NCI-H345 treated with DMSO at 0.1 percent for 48 hours (cell line): ENCODE data around the gene PDE8B.
A peak's percentile ranks its signal among the peaks of the same experiment; 100 is the strongest.

ENCODE experiments used
- DNase-seq: peaks from one replicate; lab custom pipeline; 2025; ENCODE audit not compliant: unreplicated experiment; lab: John Stamatoyannopoulos, UW

PDE8B gene

DNA sequence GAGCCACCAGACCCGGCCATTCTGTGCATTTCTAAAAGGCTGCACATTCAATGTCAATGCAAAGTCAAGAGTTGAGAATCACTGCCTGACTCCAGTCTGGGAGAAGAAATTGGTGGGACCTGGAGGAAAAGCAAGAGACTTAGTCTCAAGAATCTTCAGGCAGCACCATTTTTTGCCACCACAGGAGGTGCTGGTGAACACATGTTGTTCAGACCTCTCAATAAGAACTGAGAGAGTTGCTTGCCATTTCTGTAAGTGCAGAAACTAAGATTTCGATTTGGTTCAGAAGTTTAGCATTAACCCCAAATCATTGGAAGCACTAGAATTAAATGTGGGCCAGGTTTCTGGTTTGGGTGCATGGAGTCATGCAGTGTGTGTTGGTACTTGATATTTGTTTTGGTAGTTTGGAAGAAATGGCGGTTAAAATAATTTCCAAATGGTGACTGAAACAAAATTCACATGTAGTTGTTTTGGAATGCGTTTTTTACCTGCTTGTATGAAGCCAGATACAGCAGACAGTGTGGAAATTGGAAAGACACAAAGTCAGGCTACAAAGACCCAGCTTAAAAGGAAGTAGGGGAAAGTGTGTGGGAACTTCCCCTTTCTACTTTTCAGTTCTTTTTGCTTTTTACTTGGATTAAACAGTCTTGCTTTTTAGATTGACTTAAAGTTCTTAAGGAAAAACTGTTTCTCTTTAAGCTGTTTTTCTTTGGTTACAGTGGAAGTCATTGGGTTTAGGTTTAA, 20.4 kb downstream of the PDE8B start:
- DNase-seq: no peak

GRCh38 chr5:77231471-77232138, 21.1 kb downstream of the PDE8B start:
- no peak for DNase-seq

GRCh38 chr5:77232574-77233358, 22.3 kb downstream of the PDE8B start:
- no peak for DNase-seq

- no peak for DNase-seq
Measured at GRCh38 chr5:77235846-77236721, 25.6 kb downstream of the PDE8B start.

DNA sequence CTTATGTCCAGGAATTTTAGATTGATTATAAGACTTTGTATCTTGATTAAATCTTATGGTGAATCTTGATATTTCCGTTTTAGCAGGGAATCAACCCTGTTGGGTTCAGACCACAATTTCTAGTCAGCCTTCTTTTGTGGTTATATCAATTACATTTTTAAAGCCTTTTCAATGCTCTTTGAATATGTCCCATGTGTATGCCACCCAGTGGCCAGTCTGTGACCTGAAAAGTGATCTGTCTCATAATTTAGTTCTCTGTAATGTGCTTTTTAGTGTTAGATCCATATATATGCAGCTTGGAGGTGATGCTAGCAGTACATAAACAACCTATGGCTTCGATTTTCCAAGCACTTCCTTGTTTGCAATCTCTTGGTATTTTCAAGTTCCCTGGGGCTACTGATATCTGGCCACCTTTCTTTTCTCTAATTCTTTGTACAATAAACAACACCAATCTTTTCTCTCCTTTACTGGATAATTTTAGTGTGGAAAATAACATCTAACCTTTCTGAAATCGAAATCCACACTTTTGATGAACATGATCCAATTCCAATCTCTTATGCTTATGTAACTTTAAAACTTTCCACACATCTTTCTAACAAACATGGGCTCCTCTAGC, 28.8 kb downstream of the PDE8B start:
- DNase-seq: no peak

DNA sequence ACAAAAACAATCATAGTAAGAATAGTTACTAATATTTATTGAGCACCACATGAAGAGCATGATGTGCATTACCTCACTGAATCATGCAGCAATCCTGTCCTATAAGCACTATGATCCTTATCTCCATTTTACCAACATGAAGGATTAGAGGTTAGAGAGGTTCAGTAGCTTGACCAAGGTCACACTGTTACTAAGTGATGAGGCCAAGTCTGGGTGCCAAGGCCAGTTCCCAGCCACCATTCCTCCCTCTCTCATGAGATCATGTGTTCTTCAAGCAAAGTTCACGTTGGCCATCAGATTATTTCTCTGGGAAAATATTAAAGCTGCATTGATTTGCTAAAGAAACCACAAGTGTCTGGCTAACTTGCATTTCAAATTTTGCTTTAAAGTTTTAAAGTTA, 31.0 kb downstream of the PDE8B start:
- DNase-seq: no peak

DNA sequence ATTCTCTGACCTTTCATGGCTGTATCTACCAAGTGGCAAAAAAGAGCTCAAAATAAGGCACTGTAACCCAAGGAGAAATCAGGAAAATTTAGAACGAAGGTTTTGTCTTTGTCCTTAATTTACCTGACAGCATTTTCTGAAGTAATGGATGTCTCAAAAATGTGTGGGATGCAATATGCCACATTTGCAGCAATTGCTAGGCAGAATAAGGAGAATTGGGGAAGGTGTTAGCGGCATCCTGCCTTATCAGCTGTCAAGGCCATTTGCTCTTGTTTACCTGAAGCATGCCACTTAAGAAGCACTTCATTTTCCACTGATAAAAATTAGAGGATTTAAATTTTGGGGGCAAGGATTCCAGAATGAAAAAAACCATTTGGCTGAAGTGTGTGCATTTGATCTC, 39.0 kb downstream of the PDE8B start:
- DNase-seq: no peak

GRCh38 chr5:77250021-77250420, 39.5 kb downstream of the PDE8B start:
- no peak for DNase-seq

DNA sequence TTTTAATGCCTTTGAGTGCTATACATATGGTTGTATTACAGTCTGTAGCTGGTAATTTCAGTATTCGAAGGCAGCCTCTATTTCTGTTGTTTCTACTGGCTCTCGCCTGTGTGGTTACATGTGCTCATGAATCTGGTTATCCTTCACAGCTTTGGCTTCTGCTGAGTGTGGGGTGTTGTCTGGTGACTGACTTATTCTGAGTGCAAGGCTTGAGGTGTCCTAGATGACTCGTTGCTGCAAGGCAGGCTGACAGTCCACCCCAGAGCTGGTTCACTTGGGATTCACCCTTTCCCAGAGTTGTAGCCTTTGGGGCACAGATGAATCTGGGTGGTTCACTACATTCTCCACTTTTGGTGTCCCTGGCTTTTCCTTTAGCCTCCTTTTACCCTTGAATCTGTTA, 41.4 kb downstream of the PDE8B start:
- no peak for DNase-seq

- no peak for DNase-seq
Measured at GRCh38 chr5:77255617-77256016, 45.1 kb downstream of the PDE8B start.

DNA sequence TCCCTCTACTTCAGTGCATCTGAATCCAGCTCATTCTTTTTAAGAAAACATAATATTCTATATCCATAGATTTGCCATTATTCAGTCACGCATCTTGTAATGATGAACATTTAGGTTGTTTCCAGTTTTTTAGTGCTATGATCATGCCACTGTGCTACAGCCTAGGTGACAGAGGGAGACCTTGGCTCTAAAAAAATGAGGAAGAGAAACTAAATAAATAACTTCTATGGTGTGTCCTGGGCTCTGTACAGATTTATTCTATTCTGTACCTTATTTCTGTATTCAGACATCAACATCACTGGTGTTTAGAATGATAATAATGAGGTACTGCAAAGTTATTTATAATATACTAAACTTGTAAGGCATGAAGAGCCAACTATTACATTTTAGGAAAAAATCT, 45.9 kb downstream of the PDE8B start:
- DNase-seq: no peak

- DNase-seq: no peak
Measured at GRCh38 chr5:77258652-77259051, 48.2 kb downstream of the PDE8B start.

GRCh38 chr5:77259476-77259875, 49.0 kb downstream of the PDE8B start:
- no peak for DNase-seq

- no peak for DNase-seq
Measured at GRCh38 chr5:77262697-77263096, 52.2 kb downstream of the PDE8B start.

DNA sequence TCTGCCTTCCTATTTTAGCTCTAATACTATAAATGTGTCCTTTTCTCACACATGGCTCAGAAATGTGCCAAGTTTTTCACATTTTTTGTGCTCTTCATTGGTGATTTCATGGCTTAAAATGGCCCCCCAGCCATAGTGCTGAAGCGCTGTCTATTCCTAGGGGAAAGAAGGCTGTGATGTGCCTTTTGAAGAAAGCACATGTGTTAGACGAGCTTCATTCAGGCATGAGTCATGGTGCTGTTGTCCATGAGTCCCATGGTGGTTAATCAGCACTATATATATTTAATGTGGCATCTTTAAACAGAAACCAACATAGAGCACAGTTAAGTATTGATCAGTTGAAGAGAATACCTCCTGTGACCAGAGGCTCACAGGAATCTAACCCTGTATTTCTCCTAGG, 55.8 kb downstream of the PDE8B start:
- no peak for DNase-seq

DNA sequence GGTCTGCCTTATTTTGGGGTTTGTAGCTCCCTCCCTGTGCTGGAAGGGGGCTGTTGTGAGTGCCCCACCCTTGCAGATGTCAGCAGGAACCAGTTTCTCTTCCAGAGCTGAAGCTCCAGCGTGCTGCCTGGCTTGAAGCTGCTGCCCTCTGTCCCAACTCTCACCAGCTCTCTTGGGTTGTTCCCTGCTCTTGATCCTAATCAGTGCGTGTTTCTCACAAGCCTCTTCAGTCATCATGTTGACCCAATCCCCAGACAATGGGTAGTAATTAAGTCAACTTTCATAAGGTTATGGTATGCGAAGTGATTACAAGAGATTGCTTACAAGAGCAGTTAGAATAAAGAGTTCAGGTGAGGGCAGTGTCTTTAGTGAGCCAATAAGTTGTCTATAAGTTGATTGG, 57.0 kb downstream of the PDE8B start:
- no peak for DNase-seq

- no peak for DNase-seq
Measured at GRCh38 chr5:77272206-77272605, 61.7 kb downstream of the PDE8B start.

DNA sequence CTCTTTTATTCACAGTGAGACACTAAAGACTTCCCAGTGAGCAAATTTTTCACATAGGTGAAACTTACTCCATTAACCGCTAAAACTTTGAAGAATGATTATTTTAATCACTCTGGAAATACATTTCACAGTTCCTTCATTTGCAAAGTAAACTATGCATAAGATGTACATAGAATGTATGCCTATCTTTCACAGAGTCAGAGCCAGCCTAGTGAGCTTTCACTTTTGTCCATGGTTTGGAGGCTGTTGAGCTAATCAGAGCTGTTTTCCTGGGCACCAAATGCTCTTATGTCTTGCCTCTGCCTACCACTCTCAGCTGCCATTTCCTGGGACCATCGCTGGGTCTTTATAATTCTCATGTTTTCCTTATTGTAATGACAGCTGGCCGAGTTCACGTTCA, 67.3 kb downstream of the PDE8B start:
- no peak for DNase-seq

- peak; percentile 3 for DNase-seq
Measured at GRCh38 chr5:77280036-77280435, 69.6 kb downstream of the PDE8B start.

DNA sequence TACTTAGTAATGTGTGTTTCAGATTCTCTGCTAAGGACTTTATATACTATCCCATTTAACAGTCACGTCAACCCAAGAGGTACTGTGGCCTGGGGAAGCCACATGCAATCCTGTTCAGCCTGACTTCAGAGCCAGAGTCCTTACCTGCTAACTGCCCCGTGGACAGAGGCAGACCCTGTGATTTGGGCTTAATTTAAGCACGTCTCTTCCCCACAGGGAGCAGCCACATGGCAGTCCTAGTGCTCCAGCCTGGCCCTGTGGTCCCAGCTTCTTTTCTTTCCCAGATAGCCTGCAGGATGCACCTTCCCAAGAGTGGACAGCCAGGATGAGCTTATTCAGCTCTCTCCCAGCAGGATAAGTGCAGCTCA, 71.5 kb downstream of the PDE8B start:
- no peak for DNase-seq
